SKM-1 treated with dmso at 0.1 percent for 144 hours (cell line): ENCODE data around the gene SLC16A3.
"Not testable (repeated sequence)": the region's sequence is repeated elsewhere in the genome, so short reads cannot be mapped to it uniquely, and the experiment has no call there.

Source experiments
- DNase-seq: peaks from one replicate; lab custom pipeline; 2025; ENCODE audit not compliant: unreplicated experiment; lab: John Stamatoyannopoulos, UW

The SLC16A3 gene

DNA sequence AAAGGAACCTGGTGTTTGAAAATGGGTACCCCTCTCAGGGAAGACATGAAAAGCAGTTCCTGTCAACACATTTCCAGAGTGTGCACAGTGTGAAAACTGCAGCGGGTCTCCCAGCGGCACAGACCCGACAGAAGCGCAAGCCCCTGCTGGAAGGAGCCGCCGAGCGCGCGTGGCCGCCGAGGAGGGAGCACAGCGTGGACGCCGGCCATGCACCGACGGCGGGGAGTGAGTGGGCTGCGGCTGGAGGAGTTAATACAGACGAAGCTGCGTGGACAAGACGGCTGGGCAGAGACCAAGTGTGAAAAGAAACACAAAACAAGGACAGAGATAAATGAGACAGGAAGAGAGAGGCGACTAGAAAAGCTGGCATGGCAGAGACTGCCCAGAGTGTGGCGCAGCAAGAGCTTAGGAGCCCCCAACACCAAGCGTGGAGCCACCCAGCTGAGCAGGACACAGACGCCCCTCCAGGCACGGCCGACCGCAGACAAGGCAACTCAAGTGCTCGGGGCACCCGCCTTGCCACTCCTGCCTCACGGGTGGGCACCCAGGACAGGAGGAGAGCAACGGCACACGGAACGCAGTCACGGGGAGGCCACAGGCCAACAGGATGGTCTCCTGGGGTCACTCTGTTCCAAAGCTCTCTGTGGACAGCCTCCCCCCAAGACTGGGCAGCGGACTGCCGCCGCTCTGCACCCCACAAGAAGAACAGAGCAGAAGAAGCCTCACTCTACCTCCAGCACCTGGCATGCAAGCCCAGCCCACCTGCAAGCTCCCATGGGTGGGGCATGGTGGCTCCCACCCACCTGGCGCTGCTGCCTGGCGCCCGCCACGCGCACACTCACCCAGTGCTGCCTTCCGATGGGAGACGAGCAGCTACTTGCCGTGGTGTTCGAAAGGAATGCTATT, 16.5 kb downstream of the SLC16A3 start:
- no peak for DNase-seq

DNA sequence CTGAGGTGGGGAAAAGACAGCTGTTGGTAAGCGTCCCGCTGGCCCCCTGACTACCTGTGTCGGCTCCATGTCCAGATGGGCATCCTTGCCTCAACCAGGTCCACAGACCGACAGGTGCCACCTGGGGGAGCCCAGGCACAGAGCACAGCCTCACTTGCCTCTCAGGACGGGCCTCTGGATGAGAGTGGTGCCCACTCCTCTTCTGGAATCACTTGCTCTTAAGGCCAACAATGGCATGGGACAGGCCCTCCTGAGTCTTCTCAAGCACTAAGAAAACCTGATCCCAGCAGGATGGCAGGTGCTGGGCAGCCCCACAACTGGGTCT, 17.2 kb downstream of the SLC16A3 start:
- DNase-seq = no peak

DNA sequence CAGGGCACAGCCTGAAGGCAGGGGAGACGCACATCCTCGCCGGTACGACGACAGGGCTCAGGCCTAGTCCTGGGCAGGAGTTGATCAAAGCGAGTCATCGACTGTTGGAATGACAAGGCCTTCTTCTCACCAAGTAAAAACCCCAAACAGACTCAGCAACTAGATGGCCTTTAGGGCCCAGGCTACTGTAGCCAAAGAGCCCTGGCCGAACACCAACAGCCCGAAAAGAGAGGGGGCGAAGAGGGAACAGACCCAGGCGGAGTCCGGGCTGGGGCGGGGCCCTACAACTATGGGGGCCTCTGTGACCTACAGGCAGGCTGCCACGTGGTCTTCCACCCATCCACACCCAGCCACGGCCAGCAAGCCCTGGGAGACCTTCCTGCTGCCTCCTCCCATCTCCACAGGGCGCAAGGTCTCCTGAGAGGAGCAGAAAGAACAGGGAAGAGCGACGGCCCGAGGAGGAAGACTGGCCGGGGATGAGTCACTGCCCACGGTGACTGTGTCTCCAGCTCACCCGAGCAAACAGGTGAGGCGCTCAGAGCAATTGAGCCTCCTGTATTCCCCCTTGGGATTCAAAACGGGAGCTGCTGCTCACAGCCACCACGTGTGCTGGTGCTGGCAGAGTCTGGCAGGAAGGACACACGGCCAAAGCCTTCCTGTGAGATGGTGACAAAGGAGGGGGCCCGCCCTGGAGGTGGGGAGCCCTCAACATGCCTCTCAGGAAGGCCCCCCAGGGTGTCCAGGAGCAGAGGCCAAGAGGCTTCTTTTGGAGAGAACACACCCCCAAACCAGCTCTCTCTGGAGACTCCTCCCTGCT, 17.7 kb downstream of the SLC16A3 start:
- DNase-seq = no peak

DNA sequence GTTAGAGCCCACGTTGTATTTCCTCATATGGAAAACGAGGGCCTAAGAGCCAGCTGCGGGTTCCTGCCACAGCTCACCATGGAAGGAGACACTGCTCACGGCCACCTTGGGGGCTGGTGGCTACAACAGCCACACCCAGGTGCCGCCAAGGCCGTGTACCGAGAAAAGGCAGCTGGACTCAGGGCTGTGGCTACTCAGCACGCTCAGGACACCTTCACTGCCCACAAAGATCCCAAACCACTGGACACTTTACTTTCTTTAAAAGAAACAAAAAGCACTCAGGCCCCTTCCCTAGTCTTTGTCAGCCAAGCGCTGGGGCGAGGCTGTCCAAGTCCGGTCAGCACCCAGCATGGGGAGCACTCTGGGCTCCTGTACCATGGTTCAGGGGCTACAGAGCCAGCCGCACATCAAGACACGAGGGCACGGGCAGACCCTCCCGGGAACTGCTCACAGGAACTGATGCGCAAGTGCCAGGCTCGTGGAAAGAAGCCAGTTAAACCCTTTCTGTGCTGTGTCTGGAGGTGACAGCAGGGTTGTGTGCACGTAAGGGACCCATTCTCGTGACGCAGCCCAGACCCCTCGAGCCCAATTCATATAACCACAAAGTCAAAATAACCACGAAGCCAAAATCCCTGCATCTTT, 18.5 kb downstream of the SLC16A3 start:
- no peak for DNase-seq

DNA sequence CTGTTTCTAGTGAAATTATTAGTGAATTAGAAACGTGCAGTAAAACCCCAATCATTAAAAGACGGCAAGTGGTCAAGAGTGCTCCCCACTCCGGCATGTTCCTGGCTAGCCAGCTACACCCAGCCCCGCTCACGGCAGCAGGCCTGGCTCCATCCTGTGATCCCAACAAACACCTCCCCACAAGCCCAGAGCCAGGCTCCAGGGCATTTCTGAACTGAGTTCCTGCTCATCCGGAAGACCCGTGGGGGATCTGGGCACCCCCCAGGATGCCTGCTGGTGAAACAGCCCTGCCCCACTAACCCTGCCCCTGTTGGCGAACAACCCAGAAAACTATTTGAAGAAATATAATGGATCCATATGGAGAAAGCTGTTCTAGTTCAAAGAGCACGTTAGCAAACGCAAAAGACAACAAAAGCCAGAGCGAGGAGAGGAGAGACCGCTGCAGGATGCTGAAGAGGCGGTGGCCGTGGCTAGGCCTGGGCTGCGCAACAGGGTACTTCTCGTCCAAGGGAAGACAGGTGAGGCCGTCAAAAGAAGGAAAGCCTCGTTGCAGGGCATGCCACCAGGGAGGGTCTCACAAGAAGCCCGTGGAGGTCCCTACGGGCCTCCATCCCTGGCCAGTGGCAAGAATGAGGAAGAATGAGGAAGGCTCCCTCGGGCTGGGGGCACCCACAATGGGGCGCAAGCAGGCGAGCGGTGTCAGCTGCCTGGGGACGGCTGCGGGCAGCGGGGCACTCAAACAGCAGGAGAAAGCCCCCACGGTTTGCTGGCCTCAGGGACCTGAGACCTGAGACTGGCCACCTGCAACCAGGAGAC, 19.2 kb downstream of the SLC16A3 start:
- DNase-seq = no peak

DNA sequence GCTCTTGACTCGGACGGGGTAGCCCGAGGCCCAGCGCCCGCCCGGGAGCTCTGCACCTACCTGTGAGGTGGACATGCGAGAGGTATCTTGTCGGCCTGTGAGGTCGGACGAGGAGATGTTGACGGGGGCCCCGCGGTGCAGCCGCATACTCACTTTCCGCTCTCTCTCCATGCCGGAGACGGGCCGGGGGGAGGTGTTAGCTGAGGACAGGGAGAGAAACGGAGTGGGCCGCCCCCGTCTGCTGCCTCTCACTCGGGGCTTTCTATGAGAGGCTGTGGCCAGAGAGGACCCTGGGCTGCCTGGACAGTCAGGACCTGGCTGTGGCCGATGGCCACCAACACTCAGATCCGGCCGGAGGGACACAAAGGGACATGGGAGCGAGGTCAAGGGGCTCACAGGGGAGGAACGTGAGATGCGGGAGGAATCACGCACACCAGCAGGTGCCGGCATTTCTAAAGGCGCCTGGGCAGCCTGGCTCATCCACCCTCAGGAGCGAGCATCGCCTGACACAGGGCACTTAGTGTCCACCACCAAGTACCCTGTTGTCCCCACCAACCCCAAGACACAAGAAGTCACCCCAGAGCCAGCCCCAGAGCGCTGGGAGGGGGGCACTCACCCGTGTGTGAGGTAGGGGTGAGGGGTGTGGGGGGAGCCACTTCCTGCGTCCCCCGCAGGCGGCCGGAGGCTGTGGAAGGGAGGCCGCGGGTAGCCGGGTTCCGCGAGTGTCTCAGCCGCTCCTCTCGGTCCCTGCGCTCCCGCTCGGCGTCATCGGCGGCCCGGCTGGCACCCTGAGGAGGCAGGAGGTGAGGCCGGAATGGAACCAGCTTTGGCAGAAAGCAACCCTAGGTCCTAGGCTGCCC, 20.2 kb downstream of the SLC16A3 start:
- DNase-seq = no peak

DNA sequence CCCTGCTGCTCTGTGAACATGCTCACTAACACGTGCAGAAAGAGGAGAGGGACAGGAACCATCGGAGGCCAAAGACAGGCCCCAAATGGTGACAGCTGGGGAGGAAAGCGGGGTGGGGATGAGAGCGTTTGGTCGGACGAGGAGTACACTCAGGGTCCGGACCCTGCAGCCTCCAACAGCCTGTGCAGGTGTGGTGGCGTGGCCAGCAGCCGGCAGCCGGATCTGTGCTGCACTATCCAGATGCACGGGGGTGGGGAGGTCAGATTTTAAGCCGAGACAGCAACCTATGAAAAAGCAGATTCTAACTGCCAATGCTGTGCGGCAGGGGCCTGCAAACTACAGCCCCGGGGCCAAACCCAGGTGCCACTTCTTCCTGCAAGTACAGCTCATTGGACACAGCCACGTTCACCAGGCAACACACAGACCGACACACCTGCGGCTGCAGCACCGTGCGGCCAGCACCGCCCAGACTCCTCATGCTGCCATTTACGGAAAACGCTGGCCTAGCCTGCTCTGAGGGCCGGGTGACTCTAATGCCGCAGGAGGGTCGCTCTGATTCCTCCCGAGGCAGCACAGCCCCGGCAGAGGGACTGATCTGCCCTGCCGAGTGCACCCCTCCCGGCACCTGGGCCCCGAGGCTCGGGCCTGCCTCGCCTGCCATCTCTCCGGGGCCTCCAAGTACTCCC, 21.2 kb downstream of the SLC16A3 start:
- no peak for DNase-seq

DNA sequence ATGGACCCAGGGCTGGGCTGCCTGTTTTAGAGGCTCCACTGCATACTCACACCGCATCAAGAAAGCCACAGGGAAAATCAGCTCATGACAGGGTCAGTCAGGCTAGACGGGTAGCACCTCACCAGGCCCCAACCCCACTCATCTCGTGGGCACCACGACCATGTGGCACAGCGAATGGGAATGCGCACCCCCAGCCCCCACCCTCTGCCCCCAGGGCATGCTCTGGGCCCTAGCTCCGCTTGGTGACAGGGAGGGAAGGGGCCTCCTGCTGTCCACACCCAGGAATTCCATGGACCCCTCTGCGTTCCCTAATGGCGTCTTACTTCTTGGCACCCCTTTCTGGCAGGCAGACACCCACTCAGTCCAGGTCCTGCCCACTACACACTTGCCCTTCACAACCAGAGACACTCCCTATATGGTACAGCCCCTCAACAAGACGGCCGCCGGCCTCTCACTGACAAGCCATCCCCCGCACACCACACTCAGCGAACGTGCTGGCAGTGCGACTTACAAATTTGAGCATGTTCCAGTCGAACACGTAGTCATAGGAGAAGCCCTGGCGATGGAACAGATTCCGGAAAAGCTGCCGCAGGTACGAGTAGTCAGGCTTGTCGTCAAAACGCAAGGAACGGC, 22.1 kb downstream of the SLC16A3 start:
- no peak for DNase-seq

DNA sequence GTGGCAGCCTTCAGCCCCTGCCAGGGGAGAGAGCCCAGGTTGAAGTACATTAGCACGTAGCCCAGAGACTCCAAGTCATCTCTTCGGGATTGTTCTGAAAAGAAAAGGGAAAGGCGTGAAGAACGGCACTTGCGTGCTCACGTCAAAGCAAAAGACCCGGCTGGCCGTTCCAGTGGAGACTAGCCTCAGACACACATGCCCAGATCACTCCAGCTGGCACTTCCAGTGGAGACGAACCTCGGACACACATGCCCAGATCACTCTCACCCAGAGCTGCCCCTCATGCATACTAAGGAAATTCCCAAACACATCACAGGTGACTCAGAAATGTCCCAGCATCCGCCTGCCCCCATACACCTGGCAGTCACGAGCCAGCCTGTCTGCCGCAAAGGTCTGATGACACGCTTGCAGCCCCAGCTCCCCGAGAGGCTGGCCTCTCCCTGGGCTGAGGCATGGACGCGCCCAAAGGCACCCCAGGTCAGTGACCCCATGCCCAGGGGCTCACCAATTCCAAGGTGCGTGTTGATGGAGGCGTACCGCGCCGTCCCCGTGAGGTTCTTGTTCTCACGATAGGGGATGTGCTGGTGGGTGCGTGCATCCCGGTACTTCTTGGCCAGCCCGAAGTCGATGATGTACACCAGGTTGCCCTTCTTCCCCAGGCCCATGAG, 23.8 kb downstream of the SLC16A3 start:
- DNase-seq = no peak

DNA sequence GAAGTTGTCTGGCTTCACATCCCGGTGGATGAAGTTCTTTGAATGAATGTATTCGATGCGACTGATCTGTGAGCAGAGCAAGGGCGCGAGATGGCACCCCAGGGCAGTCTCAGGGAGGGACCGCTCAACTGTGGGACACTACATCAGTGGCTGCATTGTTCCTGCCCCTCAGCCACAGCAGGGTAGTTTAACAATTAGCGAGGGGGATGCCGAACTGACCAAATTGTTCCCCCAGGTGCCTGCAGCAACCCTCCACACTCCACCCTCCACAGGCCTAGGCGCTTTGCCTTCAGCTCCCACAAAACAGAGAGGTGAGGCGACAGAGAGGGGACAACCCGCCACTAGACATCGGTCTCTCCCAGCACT, 24.3 kb downstream of the SLC16A3 start:
- no peak for DNase-seq

DNA sequence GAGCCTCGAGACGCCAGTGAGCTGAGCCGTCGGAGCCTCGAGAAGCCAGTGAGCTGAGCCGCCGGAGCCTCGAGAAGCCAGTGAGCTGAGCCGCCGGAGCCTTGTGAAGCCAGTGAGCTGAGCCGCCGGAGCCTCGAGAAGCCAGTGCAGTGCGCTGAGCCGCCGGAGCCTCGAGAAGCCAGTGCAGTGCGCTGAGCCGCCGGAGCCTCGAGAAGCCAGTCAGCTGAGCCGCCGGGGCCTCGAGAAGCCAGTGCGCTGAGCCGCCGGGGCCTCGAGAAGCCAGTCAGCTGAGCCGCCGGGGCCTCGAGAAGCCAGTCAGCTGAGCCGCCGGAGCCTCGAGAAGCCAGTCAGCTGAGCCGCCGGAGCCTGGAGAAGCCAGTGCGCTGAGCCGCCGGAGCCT, 25.3 kb downstream of the SLC16A3 start:
- DNase-seq = not testable (repeated sequence)

DNA sequence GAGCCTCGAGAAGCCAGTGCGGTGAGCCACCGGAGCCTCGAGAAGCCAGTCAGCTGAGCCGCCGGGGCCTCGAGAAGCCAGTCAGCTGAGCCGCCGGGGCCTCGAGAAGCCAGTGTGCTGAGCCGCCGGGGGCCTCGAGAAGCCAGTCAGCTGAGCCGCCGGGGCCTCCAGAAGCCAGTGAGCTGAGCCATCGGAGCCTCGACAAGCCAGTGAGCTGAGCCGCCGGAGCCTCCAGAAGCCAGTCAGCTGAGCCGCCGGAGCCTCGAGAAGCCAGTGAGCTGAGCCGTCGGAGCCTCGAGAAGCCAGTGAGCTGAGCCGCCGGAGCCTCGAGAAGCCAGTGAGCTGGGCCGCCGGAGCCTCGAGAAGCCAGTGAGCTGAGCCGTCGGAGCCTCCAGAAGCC, 25.9 kb downstream of the SLC16A3 start:
- DNase-seq = not testable (repeated sequence)

DNA sequence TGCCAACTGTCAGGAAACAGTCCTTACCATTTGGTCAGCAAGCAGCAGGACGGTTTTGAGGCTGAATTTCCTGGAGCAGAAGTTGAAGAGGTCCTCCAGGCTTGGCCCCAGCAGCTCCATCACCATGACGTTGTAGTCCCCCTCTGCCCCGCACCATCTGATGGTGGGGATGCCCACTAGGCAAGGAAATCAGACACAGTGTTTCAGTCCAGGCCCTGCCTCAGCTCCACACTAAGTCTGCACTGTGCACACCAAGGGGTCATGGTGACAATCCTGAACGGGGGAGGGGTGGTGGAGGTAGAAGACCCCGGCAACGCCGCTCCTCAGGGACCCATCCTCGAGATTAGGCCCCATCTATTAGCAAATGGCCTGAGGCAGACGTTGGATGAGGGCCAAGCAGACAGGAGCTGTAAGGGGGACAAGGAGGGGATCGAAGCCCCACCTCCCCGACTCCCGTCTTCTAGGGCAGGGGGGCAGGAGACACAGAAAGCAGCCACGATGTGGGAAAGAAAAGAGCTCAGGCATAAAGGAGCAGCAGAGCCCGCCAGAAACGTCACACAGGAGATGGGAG, 26.6 kb downstream of the SLC16A3 start:
- no peak for DNase-seq

DNA sequence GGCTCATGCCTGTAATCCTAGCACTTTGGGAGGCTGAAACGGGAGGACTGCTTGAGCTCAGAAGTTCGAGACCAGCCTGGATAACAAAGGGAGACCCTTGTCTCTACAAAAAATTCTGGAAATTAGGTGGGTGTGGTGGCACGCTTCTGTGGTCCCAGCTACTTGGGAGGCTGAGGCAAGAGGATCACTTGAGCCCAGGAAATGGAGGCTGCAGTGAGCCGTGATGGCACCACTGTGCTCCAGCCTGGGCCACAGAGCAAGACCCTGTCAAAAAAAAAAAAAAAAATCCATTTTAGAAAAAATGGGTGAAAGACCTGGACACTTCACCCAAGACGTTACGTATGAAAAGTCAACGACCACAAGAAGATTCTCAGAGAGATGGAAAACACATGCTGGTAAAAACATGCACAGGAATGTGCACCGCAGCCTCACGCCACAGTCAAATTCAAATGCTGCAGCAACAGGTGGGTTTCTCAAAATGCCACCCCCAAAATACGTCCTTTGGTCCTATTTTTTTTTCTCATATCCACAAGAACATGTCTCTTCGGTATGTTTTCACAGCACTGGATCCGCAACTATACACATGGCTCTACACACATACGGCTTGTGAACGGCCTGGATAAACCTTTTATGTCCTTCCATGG, 27.5 kb downstream of the SLC16A3 start:
- no peak for DNase-seq

DNA sequence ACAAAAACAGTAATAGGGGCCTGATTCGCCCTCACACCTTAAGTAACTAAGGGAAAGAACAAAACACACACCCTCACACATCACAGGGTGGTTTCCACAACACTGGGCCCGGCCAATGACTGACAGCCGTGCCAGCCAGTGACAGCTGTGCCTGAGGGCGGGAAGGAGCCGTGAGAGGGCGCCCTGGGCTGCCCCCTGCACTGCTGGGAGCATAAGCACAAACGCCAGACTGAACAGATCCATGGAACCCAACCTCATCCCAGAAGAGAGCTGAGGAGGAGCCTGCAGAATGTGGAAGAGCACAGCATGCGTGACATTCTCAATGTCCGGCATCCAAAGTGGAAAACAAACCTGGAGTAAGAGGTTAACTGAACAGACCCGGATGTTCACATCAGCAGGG, 28.6 kb downstream of the SLC16A3 start:
- no peak for DNase-seq

DNA sequence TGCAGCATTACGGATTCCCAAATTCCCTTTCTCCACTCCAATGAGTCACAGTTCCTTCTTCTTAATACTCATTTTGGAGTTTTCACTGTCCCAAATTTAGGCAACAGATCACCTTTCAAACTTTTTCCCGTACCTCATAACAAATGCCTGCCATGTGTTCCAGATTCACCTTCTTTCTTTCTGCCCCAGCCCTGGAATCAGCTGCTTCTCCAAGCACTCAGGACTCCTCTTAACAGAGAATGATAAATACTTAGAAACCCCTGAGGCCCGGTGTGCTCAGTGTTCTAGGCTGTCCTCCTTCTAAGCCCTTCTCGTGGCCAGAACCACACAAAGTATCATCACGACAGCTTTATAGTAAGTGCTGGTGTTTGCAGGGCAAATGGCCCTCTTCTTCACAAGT, 29.7 kb downstream of the SLC16A3 start:
- DNase-seq = no peak
